Measurements from ENCODE around the gene GARIN1A.
"Not testable (repeated sequence)": the region's sequence is repeated elsewhere in the genome, so short reads cannot be mapped to it uniquely, and the experiment has no call there.

The GARIN1A gene

GRCh38 chr7:128683738-128684137 is 11.6 kb downstream of the GARIN1A start:
- not testable (repeated sequence) for DNase-seq (ENCODE audit: low read depth)

- DNase-seq (ENCODE audit: low read depth) = no peak
Measured at GRCh38 chr7:128687131-128687530, 15.0 kb downstream of the GARIN1A start.

- DNase-seq (ENCODE audit: low read depth) = no peak
Measured at GRCh38 chr7:128688492-128688891, 16.4 kb downstream of the GARIN1A start.

- not testable (repeated sequence) for DNase-seq (ENCODE audit: low read depth)
Measured at GRCh38 chr7:128689161-128689935, 17.3 kb downstream of the GARIN1A start.

- DNase-seq (ENCODE audit: low read depth) = no peak
Measured at GRCh38 chr7:128691227-128691626, 19.1 kb downstream of the GARIN1A start.

- no peak for DNase-seq (ENCODE audit: low read depth)
Measured at GRCh38 chr7:128692623-128693270, 20.7 kb downstream of the GARIN1A start.

GRCh38 chr7:128693373-128694015 is 21.4 kb downstream of the GARIN1A start:
- no peak for DNase-seq (ENCODE audit: low read depth)

- no peak for DNase-seq (ENCODE audit: low read depth)
Measured at GRCh38 chr7:128694738-128695137, 22.6 kb downstream of the GARIN1A start.

- DNase-seq (ENCODE audit: low read depth) = peak; percentile 6
Measured at GRCh38 chr7:128697302-128697905, 25.3 kb downstream of the GARIN1A start.

- DNase-seq (ENCODE audit: low read depth) = no peak
Measured at GRCh38 chr7:128699196-128699712, 27.2 kb downstream of the GARIN1A start.

GRCh38 chr7:128699895-128700294 is 27.8 kb downstream of the GARIN1A start:
- no peak for DNase-seq (ENCODE audit: low read depth)

GRCh38 chr7:128701062-128701785 is 29.1 kb downstream of the GARIN1A start:
- no peak for DNase-seq (ENCODE audit: low read depth)

GRCh38 chr7:128703609-128704241 is 31.6 kb downstream of the GARIN1A start:
- DNase-seq (ENCODE audit: low read depth) = no peak

GRCh38 chr7:128705891-128706333 is 33.8 kb downstream of the GARIN1A start:
- DNase-seq (ENCODE audit: low read depth) = no peak

- DNase-seq (ENCODE audit: low read depth) = no peak
Measured at GRCh38 chr7:128707752-128708151, 35.7 kb downstream of the GARIN1A start.

GRCh38 chr7:128708235-128708634 is 36.1 kb downstream of the GARIN1A start:
- no peak for DNase-seq (ENCODE audit: low read depth)

- DNase-seq (ENCODE audit: low read depth) = no peak
Measured at GRCh38 chr7:128708824-128709223, 36.7 kb downstream of the GARIN1A start.

- no peak for DNase-seq (ENCODE audit: low read depth)
Measured at GRCh38 chr7:128710481-128710880, 38.4 kb downstream of the GARIN1A start.

- DNase-seq (ENCODE audit: low read depth) = no peak
Measured at GRCh38 chr7:128713794-128714193, 41.7 kb downstream of the GARIN1A start.

- DNase-seq (ENCODE audit: low read depth) = no peak
Measured at GRCh38 chr7:128714701-128715495, 42.8 kb downstream of the GARIN1A start.
